VCaP (cell line): ENCODE results near the gene TENM4.

Source experiments
- H3K27ac ChIP-seq: fragments of 450-650 bp; 2 replicates; pipeline ENCODE4 v1.5.1; 2017
- TF ChIP-seq, protein P1 (sequence below): fragments of 450-650 bp; conservative IDR thresholded peaks from 2 replicates; pipeline ENCODE4 v1.5.1; 2017; ENCODE audit warnings: mild to moderate bottlenecking, moderate library complexity

The TENM4 gene

DNA sequence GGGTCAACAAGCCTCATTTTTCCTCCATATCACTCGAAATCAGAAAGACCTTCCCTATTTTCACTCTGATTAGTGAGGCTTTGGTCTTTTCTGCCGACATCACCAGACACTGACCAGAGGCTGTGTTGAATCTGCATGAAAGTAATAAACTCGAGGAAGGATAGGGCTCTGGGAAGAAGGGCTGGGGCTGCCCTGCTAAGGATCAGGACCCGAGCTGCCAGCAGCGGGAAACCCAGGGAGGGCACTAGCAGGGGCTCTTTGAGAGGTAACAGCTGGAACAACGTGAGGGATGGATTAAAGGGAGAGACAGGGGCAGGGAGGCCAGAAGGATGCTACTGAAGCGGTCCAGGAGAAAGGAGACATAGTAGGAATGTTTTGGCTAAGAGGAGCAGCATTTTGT lies 488.7 kb downstream of the TENM4 start:
- TF ChIP-seq, protein P1, sequence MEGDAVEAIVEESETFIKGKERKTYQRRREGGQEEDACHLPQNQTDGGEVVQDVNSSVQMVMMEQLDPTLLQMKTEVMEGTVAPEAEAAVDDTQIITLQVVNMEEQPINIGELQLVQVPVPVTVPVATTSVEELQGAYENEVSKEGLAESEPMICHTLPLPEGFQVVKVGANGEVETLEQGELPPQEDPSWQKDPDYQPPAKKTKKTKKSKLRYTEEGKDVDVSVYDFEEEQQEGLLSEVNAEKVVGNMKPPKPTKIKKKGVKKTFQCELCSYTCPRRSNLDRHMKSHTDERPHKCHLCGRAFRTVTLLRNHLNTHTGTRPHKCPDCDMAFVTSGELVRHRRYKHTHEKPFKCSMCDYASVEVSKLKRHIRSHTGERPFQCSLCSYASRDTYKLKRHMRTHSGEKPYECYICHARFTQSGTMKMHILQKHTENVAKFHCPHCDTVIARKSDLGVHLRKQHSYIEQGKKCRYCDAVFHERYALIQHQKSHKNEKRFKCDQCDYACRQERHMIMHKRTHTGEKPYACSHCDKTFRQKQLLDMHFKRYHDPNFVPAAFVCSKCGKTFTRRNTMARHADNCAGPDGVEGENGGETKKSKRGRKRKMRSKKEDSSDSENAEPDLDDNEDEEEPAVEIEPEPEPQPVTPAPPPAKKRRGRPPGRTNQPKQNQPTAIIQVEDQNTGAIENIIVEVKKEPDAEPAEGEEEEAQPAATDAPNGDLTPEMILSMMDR = no peak
- H3K27ac ChIP-seq = peak overlapping the region; percentile 92; the same call in 1 of the 2 replicates

DNA sequence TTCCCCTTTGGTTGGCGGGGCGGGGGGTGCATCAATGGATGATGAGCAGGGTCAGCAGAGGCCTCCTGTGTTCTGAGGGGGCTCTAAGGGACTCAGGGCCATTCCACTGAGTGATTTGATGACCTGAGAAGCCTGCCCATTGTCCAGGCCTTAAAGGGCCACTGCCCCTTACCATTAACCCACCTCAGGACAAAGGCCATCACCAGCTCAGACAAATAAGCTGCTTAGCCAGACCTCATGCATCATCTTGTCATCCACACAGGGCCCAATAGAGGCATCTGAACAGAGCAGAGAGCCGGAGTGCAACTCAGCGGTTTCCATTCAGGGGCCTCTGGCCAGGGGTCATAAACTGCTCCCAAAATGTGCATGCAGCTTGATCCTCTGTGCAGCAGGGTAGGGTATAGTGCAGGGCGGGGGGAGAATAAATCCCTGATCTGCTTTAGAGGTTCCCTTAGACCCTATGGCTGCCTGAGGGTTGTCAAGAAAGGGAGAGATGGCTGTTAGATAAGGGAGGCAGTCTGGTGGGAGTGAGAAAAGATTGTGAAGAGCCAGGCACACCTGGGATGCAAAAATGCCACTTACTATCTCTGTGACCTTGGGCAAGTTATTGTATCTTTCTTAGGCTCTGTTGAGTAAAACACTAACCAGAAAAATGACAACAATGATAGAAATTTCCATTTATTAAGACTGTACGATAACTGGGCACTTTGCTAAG lies 490.7 kb downstream of the TENM4 start:
- H3K27ac ChIP-seq = no peak overlapping the region
- TF ChIP-seq, protein P1 = no peak

DNA sequence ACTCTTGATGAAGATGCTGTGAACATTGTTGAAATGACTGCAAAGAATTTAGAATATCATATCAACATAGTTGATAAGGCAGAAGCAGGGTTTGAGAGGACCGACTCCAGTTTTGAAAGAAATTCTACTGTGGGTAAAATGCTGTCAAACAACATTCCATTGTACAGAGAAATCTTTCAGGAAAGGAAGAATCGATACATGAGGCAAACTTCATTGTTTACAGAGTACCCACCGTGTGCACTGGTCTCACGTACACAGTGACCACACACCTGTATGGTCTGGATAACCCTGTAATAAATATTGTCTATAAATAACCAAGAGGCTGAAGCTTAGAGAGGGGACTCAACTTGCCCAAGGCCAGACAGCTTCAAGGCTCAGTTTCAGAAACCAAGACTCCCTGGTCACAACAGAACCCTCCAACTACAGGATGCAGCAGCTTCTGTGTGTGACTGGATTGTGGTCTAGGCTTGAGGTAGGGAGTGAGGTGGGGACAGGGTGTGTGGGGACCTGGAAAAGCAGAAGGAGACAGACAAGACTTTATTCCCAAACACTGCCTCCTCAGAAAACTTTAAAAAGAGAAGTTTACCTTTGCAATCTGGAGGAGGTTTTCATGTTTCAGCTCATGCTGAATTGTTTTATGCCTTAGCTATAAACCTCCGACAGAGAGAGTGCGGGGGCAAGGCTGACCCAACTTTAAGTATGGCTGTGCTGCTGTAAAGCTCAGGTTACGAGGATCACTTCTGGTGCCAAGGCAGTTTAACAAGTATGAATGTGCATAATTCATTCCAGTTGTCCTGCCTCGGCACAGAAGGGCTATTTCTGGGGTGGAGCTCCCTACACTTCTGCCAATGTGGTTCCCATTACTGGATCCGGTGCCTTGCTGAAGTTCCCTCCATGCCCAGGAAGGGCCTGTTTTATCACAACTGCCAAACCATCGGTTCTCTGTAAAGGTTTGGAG lies 493.6 kb downstream of the TENM4 start:
- TF ChIP-seq, protein P1 = no peak
- H3K27ac ChIP-seq = no peak overlapping the region; the same call in 1 of the 2 replicates

DNA sequence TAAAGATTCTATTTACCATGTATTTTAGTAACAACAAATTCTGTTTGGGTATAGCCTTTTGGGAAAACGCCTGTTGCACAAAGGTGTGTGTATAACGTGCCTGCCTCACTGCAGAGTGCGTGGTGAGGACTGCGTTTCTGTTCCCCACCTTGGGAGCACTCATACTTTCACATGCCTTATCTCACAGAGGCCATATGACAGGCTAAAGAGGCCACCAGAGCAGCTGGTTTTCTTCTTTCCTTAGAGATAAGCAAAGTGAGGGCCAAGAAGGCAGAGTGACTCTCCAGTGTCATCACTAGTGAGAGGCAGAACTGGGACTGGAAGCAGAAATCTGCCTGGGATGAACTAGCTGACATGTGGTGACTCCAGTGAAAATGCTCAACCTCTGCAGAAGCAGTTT lies 497.0 kb downstream of the TENM4 start:
- TF ChIP-seq, protein P1 = no peak
- H3K27ac ChIP-seq = no peak overlapping the region

DNA sequence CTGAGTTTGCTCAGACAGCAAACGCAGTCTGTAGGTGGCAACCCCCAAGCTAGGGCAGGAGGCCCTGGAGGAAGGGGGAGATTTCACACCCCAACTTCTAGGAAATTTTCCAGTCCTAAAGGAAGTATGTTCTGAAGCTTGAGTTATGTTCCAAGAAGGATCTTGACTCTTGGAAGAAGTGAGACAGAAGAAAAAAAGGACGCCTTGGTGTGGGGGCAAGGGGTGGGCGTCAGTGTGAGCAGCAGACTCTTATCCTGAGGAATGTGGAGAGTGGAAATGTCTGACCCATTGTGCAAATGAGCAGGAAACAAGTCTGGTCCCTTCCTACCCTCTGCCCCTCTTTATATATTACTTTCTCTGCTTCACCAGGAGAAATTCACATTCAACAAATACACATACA lies 497.7 kb downstream of the TENM4 start:
- H3K27ac ChIP-seq = no peak overlapping the region
- TF ChIP-seq, protein P1 = no peak

DNA sequence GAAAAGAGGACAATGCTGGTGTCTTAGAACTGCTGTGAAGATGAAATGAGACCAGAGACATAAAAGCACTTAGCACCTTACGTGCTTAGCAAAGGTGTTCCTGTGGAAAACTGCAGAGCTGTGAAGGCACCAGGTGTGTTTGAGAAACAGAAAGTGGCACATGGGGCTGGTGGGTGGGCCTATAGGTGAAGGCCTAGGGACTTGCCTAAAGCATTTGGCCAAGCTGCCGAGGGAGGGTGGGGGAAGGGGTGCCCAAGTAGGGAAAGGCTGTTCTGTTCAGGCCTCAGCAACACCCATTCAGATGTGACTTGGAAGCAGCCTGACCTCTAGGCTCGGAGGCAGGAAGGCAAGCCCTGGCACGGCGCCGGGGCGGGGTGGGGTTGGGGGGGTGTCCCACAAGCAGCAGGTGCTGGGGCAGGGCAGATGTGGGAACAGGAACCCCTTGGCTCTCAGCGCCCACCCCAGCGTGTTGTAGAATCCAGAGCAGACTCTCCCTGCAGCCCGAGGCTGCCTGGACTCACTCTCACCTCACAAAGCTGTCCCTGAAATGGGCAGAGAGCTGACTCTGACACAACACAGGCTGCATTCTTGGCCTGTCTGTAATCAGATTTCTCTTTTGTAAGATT lies 499.5 kb downstream of the TENM4 start:
- TF ChIP-seq, protein P1 = no peak
- no peak overlapping the region for H3K27ac ChIP-seq
